Measurements from ENCODE around the gene ARHGEF40.
A peak's percentile ranks its signal among the peaks of the same experiment; 100 is the strongest.

Gene ARHGEF40

DNA sequence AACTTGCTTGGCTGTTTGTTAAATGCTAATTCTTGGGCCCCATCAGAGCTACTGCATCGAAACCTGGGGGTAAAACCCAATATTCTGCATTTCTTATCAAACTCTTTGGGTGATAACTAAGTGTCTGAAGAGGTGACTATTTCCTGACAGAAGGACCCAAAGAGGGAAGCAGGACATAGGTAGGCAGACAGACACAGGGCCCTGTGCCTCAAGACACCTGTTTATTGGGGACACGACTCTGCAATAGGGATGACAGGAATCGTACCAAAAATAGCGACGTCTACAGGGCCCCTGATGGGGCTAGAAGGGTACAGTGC lies 19.7 kb downstream of the ARHGEF40 start:
- no peak for DNase-seq
- H3K36me3 ChIP-seq, result peaks cover 78% of the 10 kb centered on the region
- TF ChIP-seq, protein P1, sequence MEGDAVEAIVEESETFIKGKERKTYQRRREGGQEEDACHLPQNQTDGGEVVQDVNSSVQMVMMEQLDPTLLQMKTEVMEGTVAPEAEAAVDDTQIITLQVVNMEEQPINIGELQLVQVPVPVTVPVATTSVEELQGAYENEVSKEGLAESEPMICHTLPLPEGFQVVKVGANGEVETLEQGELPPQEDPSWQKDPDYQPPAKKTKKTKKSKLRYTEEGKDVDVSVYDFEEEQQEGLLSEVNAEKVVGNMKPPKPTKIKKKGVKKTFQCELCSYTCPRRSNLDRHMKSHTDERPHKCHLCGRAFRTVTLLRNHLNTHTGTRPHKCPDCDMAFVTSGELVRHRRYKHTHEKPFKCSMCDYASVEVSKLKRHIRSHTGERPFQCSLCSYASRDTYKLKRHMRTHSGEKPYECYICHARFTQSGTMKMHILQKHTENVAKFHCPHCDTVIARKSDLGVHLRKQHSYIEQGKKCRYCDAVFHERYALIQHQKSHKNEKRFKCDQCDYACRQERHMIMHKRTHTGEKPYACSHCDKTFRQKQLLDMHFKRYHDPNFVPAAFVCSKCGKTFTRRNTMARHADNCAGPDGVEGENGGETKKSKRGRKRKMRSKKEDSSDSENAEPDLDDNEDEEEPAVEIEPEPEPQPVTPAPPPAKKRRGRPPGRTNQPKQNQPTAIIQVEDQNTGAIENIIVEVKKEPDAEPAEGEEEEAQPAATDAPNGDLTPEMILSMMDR (IDR thresholded peaks at IDR 0.05; ENCODE audit: low read depth, low read length), result no peak
- H3K27me3 ChIP-seq (ENCODE audit: insufficient read depth, low read depth, severe bottlenecking), result no peaks in the 10 kb centered on the region
- H3K4me3 ChIP-seq (ENCODE audit: low read depth, low read length), result no peak overlapping the region
- no peak overlapping the region for H3K27ac ChIP-seq
- H3K9me3 ChIP-seq (ENCODE audit: severe bottlenecking), result no peaks in the 10 kb centered on the region

DNA sequence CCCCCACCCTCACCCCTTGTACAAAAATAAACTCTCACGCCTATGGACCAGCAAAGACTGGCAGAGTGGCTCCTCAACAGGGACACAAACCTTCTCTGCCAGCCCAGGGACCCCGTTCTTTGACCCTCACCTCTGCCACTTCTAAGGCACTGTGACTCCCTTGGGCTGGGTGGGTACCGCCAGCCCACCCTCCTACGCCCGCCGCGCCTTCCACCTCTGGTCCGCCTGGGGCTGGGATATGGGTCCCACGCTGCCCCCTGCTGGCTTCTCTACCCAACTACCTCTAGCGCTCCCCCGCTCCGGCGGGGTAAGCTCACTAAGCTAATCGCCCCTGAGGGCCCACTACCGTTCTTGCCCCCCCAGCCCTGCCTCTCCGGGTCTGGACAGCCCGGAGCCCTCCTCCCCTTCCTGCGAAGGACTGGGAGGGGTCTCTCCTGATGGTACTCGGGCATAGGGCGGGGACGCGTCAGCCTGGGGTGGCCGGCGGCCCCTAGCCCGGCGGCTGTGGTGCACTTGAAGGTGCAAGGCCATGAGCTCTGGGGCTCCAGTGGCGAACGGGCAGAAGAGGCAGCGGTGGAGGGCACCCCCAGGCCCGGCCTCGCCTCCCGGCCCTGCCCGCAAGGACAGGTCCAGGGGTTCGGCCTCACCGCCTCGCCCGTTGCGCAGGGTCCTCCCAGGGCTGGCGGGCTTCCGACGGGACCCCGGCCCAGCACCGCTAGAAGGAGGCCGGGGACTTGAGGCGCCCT lies 20.3 kb downstream of the ARHGEF40 start:
- peak overlapping the region; percentile 26; the same call in 1 of the 2 replicates for H3K27ac ChIP-seq
- peaks cover 78% of the 10 kb centered on the region for H3K36me3 ChIP-seq
- no peaks in the 10 kb centered on the region for H3K27me3 ChIP-seq (ENCODE audit: insufficient read depth, low read depth, severe bottlenecking)
- TF ChIP-seq, protein P1 (IDR thresholded peaks at IDR 0.05; ENCODE audit: low read depth, low read length), result peak; percentile 68
- no peak overlapping the region for H3K4me3 ChIP-seq (ENCODE audit: low read depth, low read length)
- DNase-seq, result peak; percentile 78
- no peaks in the 10 kb centered on the region for H3K9me3 ChIP-seq (ENCODE audit: severe bottlenecking)

DNA sequence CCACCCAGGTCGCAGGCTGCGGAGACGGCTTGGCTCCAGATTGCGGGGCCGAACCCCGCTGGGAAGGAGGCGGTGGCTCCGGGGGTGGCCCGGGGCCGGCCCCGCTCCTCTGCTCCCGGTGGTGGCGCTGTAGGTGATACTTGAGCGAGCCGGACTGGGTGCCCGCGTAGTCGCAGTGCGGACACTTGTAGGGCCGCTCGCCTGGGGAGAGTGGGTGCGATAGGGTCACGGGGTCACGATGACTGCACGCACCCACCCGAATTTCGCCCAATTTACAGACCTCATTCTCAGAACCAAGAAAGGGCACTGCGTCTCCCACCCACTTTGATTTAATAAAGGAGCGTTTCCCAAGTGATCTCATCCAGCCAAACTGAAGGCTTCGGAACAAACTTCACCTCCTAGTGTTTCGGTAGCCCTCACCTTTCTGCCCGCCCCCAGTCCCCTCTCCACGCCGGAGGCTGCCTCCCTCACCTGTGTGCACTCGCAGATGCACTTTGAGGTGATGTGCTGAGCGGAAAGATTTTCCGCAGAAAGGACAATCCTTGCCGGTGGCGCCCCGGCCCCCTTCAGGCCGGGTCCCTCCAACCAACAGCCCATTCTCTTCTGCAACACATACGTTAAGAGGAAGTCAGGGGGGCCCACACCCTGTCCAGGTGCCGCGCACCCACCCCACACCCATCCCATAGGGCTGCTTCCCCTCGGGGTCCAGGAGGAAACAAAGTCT lies 21.0 kb downstream of the ARHGEF40 start:
- peak; percentile 23 for DNase-seq
- H3K4me3 ChIP-seq (ENCODE audit: low read depth, low read length), result no peak overlapping the region
- H3K9me3 ChIP-seq (ENCODE audit: severe bottlenecking), result no peaks in the 10 kb centered on the region
- H3K27me3 ChIP-seq (ENCODE audit: insufficient read depth, low read depth, severe bottlenecking), result no peaks in the 10 kb centered on the region
- H3K27ac ChIP-seq, result peak overlapping the region; percentile 26; the same call in 1 of the 2 replicates
- H3K36me3 ChIP-seq, result peaks cover 80% of the 10 kb centered on the region
- TF ChIP-seq, protein P1 (IDR thresholded peaks at IDR 0.05; ENCODE audit: low read depth, low read length), result no peak

DNA sequence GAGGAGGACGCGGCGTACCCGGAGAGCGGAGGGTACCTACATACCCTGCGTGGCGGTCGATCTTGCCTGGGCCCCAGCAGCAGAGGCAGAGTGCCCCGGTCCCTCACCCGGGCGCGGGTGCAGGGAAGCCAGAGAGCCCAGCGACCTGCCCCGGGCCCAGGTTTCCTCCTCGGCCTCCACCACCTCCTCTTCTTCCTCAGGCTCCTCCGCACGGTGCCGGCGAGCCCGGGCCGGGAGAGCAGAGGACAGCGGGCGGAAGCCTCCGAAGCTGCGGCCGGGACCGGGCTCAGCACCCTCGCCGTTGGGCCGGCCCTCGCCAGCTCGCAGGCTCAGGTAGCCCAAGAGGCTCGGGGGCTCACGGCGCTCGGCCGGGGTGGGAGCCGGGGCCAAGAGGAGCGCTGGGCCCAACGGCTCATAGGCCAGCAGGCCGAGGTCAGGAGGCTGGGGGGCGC lies 21.7 kb downstream of the ARHGEF40 start:
- H3K9me3 ChIP-seq (ENCODE audit: severe bottlenecking), result no peaks in the 10 kb centered on the region
- DNase-seq, result no peak
- TF ChIP-seq, protein P1 (IDR thresholded peaks at IDR 0.05; ENCODE audit: low read depth, low read length), result no peak
- H3K36me3 ChIP-seq, result peaks cover 75% of the 10 kb centered on the region
- H3K27me3 ChIP-seq (ENCODE audit: insufficient read depth, low read depth, severe bottlenecking), result no peaks in the 10 kb centered on the region
- H3K4me3 ChIP-seq (ENCODE audit: low read depth, low read length), result no peak overlapping the region
- H3K27ac ChIP-seq, result peak overlapping the region; percentile 99

DNA sequence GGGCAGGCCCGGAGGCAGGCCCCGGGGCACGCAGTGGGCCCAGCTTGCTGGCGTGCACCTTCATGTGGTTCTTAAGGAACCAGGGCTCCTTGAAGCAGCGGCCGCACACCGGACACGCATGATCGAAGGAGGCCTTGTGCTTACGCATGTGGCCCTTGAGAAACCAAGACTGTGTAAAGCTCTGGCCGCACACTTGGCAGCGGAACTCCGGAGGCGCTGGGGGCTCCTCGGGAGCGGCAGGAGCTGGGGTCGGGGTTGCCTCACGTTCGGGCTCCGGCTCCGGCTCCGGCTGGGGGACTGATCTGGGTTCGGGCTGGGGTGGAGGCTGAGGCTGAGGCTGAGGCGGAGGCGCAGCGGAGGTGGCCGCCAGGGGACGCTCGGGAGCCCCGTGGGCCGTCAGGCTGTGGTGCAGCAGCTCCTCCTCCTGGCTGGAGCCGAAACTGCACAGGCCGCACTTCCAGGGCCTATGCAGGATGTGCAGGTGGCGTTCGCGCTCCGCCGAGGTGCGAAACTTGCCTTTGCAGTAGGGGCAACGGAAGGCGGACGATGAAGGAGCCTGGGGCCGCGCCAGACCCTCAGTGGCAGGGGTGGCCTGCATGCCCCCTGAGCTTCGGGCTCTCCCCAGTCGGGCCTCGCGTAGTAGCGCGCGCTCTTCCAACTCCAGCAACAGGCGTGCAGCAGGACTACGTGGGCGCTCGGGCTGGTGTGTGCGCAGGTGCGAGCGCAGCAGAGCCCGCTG lies 22.3 kb downstream of the ARHGEF40 start:
- no peaks in the 10 kb centered on the region for H3K27me3 ChIP-seq (ENCODE audit: insufficient read depth, low read depth, severe bottlenecking)
- no peak overlapping the region for H3K4me3 ChIP-seq (ENCODE audit: low read depth, low read length)
- peaks cover 69% of the 10 kb centered on the region for H3K36me3 ChIP-seq
- H3K27ac ChIP-seq, result peak overlapping the region; percentile 99
- DNase-seq, result peak; percentile 87
- H3K9me3 ChIP-seq (ENCODE audit: severe bottlenecking), result no peaks in the 10 kb centered on the region
- TF ChIP-seq, protein P1 (IDR thresholded peaks at IDR 0.05; ENCODE audit: low read depth, low read length), result peak; percentile 100

Data from WERI-Rb-1 (cell line).